ENCODE data around the gene STYK1.

The STYK1 gene

GRCh38 chr12:10636124-10636523, 37.7 kb downstream of the STYK1 start:
- Histone ChIP-seq H3K9ac (ENCODE audit: low read length) (no peak overlapping the region), H3K4me1 (ENCODE audit: control insufficient read depth, insufficient read depth, low read length) (no peaks in the 10 kb centered on the region), H3K27me3 (ENCODE audit: control insufficient read depth, insufficient read depth, low read length) (no peaks in the 10 kb centered on the region), H3K4me3 (ENCODE audit: low read length) (no peak overlapping the region), H3K36me3 (ENCODE audit: control insufficient read depth, insufficient read depth, low read length) (no peaks in the 10 kb centered on the region), H3K27ac (ENCODE audit: low read depth, low read length) (no peak overlapping the region)

DNA sequence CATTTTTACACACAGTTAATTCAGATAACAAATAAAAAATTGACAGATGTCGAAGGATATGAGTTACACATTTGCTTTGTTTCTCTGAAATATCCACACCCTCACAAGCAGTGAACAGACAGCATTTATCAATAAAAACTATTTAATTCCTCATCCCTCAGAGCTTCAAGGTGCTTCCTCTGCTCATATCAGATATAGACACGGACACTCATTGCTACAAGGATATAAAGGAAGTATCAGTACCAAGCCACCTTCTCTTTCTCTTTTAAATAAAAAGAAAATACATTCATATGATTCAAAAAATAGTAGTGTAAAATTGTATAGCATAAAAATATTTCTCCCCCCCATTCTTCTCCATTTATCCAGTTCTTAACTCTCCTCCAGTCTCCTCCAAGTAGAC, 38.5 kb downstream of the STYK1 start:
- no peaks in the 10 kb centered on the region for H3K4me1 ChIP-seq (ENCODE audit: control insufficient read depth, insufficient read depth, low read length)
- no peaks in the 10 kb centered on the region for H3K27me3 ChIP-seq (ENCODE audit: control insufficient read depth, insufficient read depth, low read length)
- H3K27ac ChIP-seq (ENCODE audit: low read depth, low read length) = no peak overlapping the region
- H3K4me3 ChIP-seq (ENCODE audit: low read length) = no peak overlapping the region
- H3K9ac ChIP-seq (ENCODE audit: low read length) = no peak overlapping the region
- H3K36me3 ChIP-seq (ENCODE audit: control insufficient read depth, insufficient read depth, low read length) = no peaks in the 10 kb centered on the region

DNA sequence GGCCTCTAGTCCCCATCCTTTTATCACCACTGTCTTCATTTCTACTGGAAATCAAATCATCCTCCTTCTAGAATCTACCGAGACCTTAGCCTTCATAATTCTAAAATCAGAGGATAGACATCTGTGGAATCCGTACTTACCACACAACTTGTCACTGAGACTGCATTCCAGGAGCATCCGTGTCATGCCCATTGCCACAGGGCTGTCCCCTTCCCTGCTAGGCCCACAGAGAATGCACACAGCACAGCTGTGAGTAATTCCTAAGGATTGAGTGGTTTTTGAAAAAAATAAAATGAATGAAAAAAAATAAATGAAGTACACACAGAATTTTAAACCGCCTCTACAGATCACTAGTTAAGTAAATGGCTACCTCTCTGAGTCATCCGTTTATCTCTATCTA, 39.4 kb downstream of the STYK1 start:
- Histone ChIP-seq H3K27ac (ENCODE audit: low read depth, low read length) (no peak overlapping the region), H3K9ac (ENCODE audit: low read length) (no peak overlapping the region), H3K4me1 (ENCODE audit: control insufficient read depth, insufficient read depth, low read length) (no peaks in the 10 kb centered on the region), H3K36me3 (ENCODE audit: control insufficient read depth, insufficient read depth, low read length) (no peaks in the 10 kb centered on the region), H3K27me3 (ENCODE audit: control insufficient read depth, insufficient read depth, low read length) (no peaks in the 10 kb centered on the region), H3K4me3 (ENCODE audit: low read length) (no peak overlapping the region)

- H3K27me3 ChIP-seq (ENCODE audit: control insufficient read depth, insufficient read depth, low read length) = no peaks in the 10 kb centered on the region
- no peaks in the 10 kb centered on the region for H3K36me3 ChIP-seq (ENCODE audit: control insufficient read depth, insufficient read depth, low read length)
- no peak overlapping the region for H3K27ac ChIP-seq (ENCODE audit: low read depth, low read length)
- H3K4me1 ChIP-seq (ENCODE audit: control insufficient read depth, insufficient read depth, low read length) = no peaks in the 10 kb centered on the region
- H3K9ac ChIP-seq (ENCODE audit: low read length) = no peak overlapping the region
- H3K4me3 ChIP-seq (ENCODE audit: low read length) = no peak overlapping the region
These were observed 40.3 kb downstream of the STYK1 start for GRCh38 chr12:10633541-10633940.

- no peak overlapping the region for H3K4me3 ChIP-seq (ENCODE audit: low read length)
- H3K36me3 ChIP-seq (ENCODE audit: control insufficient read depth, insufficient read depth, low read length) = no peaks in the 10 kb centered on the region
- H3K4me1 ChIP-seq (ENCODE audit: control insufficient read depth, insufficient read depth, low read length) = no peaks in the 10 kb centered on the region
- H3K27me3 ChIP-seq (ENCODE audit: control insufficient read depth, insufficient read depth, low read length) = no peaks in the 10 kb centered on the region
- H3K27ac ChIP-seq (ENCODE audit: low read depth, low read length) = no peak overlapping the region
- no peak overlapping the region for H3K9ac ChIP-seq (ENCODE audit: low read length)
These were observed 41.6 kb downstream of the STYK1 start for GRCh38 chr12:10632226-10632625.

DNA sequence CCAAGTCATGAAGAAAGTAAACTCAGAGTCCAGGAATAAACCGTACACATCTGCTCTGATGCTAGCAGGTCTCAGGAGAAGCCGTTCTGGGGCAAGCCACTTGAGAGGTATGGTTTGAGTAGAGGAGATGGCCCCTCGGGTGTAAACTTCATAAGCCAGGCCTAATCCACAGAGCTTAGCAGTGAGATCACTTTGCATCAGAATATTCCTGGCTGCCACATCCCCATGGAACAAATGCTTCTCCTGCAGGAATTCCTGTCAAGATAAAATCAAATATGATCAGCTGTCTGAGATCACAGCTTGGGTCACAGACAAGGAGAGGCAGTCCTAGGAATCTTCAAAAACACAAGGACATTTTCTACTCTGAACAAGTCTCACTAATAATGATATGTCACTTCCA, 49.2 kb downstream of the STYK1 start:
- Histone ChIP-seq H3K27ac (ENCODE audit: low read depth, low read length) (no peak overlapping the region), H3K4me3 (ENCODE audit: low read length) (no peak overlapping the region), H3K27me3 (ENCODE audit: control insufficient read depth, insufficient read depth, low read length) (no peaks in the 10 kb centered on the region), H3K4me1 (ENCODE audit: control insufficient read depth, insufficient read depth, low read length) (no peaks in the 10 kb centered on the region), H3K9ac (ENCODE audit: low read length) (no peak overlapping the region), H3K36me3 (ENCODE audit: control insufficient read depth, insufficient read depth, low read length) (no peaks in the 10 kb centered on the region)

DNA sequence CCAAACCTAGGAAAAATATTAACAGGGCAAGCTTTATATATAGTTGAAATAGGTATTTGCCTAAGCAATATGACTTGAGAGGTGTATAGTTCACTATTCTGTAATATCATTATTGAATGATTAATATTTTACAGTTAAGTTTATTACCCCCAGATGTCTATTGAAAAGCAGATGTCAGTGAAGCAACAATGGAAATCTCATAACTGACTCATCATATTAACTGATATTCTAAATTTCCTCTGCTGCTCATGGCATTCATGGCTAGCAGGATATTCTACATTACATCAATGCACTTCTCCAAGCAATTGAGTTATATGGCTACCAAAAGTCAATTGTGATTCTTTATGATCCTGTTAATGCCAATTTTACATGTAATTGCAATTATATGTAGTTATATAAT, 50.7 kb downstream of the STYK1 start:
- Histone ChIP-seq H3K27me3 (ENCODE audit: control insufficient read depth, insufficient read depth, low read length) (no peaks in the 10 kb centered on the region), H3K4me1 (ENCODE audit: control insufficient read depth, insufficient read depth, low read length) (no peaks in the 10 kb centered on the region), H3K36me3 (ENCODE audit: control insufficient read depth, insufficient read depth, low read length) (no peaks in the 10 kb centered on the region), H3K4me3 (ENCODE audit: low read length) (no peak overlapping the region), H3K9ac (ENCODE audit: low read length) (no peak overlapping the region), H3K27ac (ENCODE audit: low read depth, low read length) (no peak overlapping the region)

DNA sequence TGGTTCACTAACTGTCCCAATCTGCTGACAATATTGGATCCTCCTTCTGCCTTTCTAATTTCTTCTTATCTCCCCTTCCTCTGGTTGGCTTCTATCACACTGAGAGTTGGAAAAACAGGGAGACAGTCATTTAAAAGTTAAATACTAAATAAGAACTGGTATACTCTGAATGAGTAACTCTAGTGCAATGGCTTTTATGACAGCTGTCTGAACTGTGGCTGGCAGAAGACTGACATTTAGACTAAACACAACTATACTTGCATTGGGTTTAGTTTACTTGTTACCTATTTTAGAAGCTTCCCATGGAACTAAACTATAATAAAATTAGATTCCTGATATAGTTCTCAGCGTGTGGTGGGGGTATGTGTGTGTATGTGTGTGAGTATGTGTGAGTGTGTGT, 52.6 kb downstream of the STYK1 start:
- H3K4me3 ChIP-seq (ENCODE audit: low read length) = no peak overlapping the region

DNA sequence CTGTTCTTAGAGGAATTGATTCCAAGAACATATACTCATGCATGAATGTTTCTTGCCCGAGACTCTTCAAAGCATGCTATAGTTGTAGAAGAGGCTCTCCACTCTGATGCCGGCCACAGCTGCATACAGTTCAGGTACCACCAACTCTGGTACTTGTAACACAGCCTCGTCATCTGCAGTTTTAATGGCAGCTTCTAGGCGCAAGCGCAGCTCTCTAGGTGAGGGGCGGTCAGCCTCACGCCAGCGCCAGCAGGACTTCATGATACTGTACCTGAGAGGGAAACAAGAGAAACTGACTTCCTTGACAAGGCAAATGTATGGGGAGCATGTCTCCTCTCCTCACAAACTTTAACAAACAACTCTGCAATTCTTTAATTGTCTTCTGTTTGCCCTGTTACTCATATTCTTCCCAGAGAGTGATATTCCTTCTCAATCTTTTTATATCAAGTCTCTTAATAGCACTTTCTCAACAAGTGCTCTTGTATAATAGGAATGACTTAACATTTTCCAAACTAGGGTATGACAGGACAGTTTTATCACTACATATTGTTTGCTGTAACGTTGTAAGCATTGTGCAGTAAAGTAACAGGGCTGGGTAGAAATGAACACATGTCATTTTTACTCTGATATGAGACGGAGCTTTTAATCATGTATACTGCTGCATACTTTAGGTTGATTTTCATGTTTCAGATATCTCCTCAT, 53.6 kb downstream of the STYK1 start:
- no peak overlapping the region for H3K4me3 ChIP-seq (ENCODE audit: low read length)
- H3K9ac ChIP-seq (ENCODE audit: low read length) = no peak overlapping the region
- no peaks in the 10 kb centered on the region for H3K27me3 ChIP-seq (ENCODE audit: control insufficient read depth, insufficient read depth, low read length)
- H3K27ac ChIP-seq (ENCODE audit: low read depth, low read length) = no peak overlapping the region
- no peaks in the 10 kb centered on the region for H3K4me1 ChIP-seq (ENCODE audit: control insufficient read depth, insufficient read depth, low read length)
- H3K36me3 ChIP-seq (ENCODE audit: control insufficient read depth, insufficient read depth, low read length) = no peaks in the 10 kb centered on the region

More for the DNA sequence above, 52.6 kb downstream of the STYK1 start:
- H3K27me3 ChIP-seq (ENCODE audit: control insufficient read depth, insufficient read depth, low read length) = no peaks in the 10 kb centered on the region
- H3K9ac ChIP-seq (ENCODE audit: low read length) = no peak overlapping the region
- no peak overlapping the region for H3K27ac ChIP-seq (ENCODE audit: low read depth, low read length)
- H3K36me3 ChIP-seq (ENCODE audit: control insufficient read depth, insufficient read depth, low read length) = no peaks in the 10 kb centered on the region
- no peaks in the 10 kb centered on the region for H3K4me1 ChIP-seq (ENCODE audit: control insufficient read depth, insufficient read depth, low read length)

DNA sequence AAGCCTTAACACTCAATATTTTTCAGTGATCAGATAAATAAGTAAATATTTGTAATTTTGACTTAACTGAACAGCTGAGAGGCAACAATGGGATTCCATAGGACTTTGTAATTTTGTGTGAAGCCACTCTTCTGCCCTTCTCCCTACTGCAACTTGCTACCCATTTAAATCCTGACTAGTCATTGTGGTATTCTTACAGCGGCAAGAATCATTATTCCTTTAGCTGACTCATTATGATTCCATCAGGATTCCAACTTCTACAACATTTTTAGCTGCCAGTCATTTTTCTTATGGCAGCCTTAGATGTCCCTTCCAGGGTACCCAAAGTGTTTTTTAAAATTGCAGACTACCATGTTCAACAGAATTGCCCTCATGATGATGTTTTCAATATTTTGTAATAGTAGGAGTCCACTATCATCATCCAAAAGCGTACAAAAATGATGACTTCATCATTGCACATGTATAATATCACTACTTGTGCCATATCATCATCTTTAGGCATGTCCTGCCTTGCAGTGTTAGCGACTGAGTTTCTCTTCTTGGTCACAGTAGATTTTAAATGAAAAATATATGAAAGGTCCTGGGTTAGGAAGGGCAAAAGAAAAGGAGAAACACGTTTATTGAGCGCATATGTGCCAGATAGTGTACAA, 55.4 kb downstream of the STYK1 start:
- Histone ChIP-seq H3K36me3 (ENCODE audit: control insufficient read depth, insufficient read depth, low read length) (no peaks in the 10 kb centered on the region), H3K9ac (ENCODE audit: low read length) (no peak overlapping the region), H3K27ac (ENCODE audit: low read depth, low read length) (no peak overlapping the region), H3K4me3 (ENCODE audit: low read length) (no peak overlapping the region), H3K27me3 (ENCODE audit: control insufficient read depth, insufficient read depth, low read length) (no peaks in the 10 kb centered on the region), H3K4me1 (ENCODE audit: control insufficient read depth, insufficient read depth, low read length) (peaks cover 3% of the 10 kb centered on the region)

GRCh38 chr12:10617863-10618262, 56.0 kb downstream of the STYK1 start:
- H3K4me1 ChIP-seq (ENCODE audit: control insufficient read depth, insufficient read depth, low read length) = peaks cover 3% of the 10 kb centered on the region
- H3K27ac ChIP-seq (ENCODE audit: low read depth, low read length) = no peak overlapping the region
- no peaks in the 10 kb centered on the region for H3K36me3 ChIP-seq (ENCODE audit: control insufficient read depth, insufficient read depth, low read length)
- no peak overlapping the region for H3K9ac ChIP-seq (ENCODE audit: low read length)
- no peaks in the 10 kb centered on the region for H3K27me3 ChIP-seq (ENCODE audit: control insufficient read depth, insufficient read depth, low read length)
- no peak overlapping the region for H3K4me3 ChIP-seq (ENCODE audit: low read length)

DNA sequence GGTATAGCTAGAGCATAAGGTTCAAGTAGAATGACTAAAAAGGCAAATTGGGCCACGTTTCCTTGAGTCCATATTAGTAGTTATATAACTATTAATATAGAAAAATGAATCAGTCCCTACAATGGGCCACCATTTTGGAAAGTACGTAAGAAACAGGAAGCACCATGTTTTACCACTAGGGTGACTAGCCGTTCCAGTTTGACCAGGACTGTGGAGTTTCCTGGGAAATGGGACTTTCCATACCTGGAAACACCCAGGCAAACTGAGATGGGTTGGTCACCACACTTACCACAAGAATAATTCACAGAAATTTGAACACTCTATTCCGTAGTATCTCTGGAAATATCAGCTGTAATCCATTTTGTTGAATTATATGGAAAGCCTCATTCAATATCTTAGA, 58.3 kb downstream of the STYK1 start:
- H3K27ac ChIP-seq (ENCODE audit: low read depth, low read length) = no peak overlapping the region
- no peaks in the 10 kb centered on the region for H3K27me3 ChIP-seq (ENCODE audit: control insufficient read depth, insufficient read depth, low read length)
- H3K9ac ChIP-seq (ENCODE audit: low read length) = no peak overlapping the region
- no peaks in the 10 kb centered on the region for H3K36me3 ChIP-seq (ENCODE audit: control insufficient read depth, insufficient read depth, low read length)
- peaks cover 9% of the 10 kb centered on the region for H3K4me1 ChIP-seq (ENCODE audit: control insufficient read depth, insufficient read depth, low read length)
- H3K4me3 ChIP-seq (ENCODE audit: low read length) = no peak overlapping the region

GRCh38 chr12:10614056-10614370, 59.8 kb downstream of the STYK1 start:
- Histone ChIP-seq H3K36me3 (ENCODE audit: control insufficient read depth, insufficient read depth, low read length) (no peaks in the 10 kb centered on the region), H3K9ac (ENCODE audit: low read length) (peak overlapping the region; percentile 61), H3K27ac (ENCODE audit: low read depth, low read length) (peak overlapping the region; percentile 89), H3K27me3 (ENCODE audit: control insufficient read depth, insufficient read depth, low read length) (no peaks in the 10 kb centered on the region), H3K4me1 (ENCODE audit: control insufficient read depth, insufficient read depth, low read length) (peaks cover 9% of the 10 kb centered on the region), H3K4me3 (ENCODE audit: low read length) (peak overlapping the region; percentile 96)

Data from rectal smooth muscle tissue (tissue), 1 donor.